Left cardiac atrium (tissue), 4 donors: ENCODE data around the gene SRRM5. TPM values are rescaled to one million over a fixed set of nuclear protein-coding genes. Genes with fewer than 3 reads are reported as not detected.
"Not testable (repeated sequence)": the region's sequence is repeated elsewhere in the genome, so short reads cannot be mapped to it uniquely, and the experiment has no call there.

Source experiments
- ATAC-seq, 2 donors: fragments of 200-7000 bp; cut with Tn5 transposase; one replicate each; pipeline ENCODE4 v1.9.1; 2020; ENCODE audit warnings: mild to moderate bottlenecking in 2 of 2, moderate library complexity in 2 of 2
- DNase-seq: peaks from one replicate; pipeline ENCODE4 v3.0.0-alpha.2; 2020
- intact Hi-C, 2 donors: fragments of 100-400 bp; cut with DNase I; formaldehyde crosslinking; loops; one replicate each; pipeline versions ENCODE4 v1.14.1 to v1.15.1; 2022 to 2023
- total RNA-seq, 2 donors: library from RNA; stranded (reverse); fragmentation: NEBNext Ultra II Directional; extraction: Animal tissue kit (Norgen Biotek cat#: 25700); gene quantifications; one replicate each; pipeline ENCODE4 v1.2.1, GENCODE V29; 2021
- donor health status: DM: no; HTN: yes; CAD: no.
- donor health status: DM: no; HTN: yes; CAD: no; lungs with severe emphysema.
- donor health status: DM: yes; HTN: yes; CAD: no.
- donor health status: Dilated cardiomyopathy.

The SRRM5 gene
- total RNA-seq, 2 donors from 2014 or later = 0.10 to 0.18 TPM

GRCh38 chr19:43589277-43589676 is 22.6 kb upstream of the SRRM5 start:
- ATAC-seq (no peak), DNase-seq (no peak)
- intact Hi-C loops = no loop called here

GRCh38 chr19:43589678-43590077 is 22.2 kb upstream of the SRRM5 start:
- ATAC-seq (no peak), DNase-seq (no peak)
- intact Hi-C loops = no loop called here

- DNase-seq (no peak), ATAC-seq (no peak)
- intact Hi-C loops = no loop called here
These were observed 19.8 kb upstream of the SRRM5 start for GRCh38 chr19:43591904-43592772.

- intact Hi-C loops = no loop called here
- DNase-seq (no peak), ATAC-seq (no peak)
These were observed 19.0 kb upstream of the SRRM5 start for GRCh38 chr19:43592800-43593350.

- ATAC-seq = no peak
- no peak for DNase-seq
- intact Hi-C loops = no loop called here
These were observed 17.7 kb upstream of the SRRM5 start for GRCh38 chr19:43594081-43594697.

GRCh38 chr19:43594710-43595604 is 16.9 kb upstream of the SRRM5 start:
- DNase-seq (peak; percentile 56), ATAC-seq (peak; percentile 14 to 27)
- intact Hi-C loops = no loop called here

GRCh38 chr19:43595605-43595998 is 16.3 kb upstream of the SRRM5 start:
- intact Hi-C loops = no loop called here
- ATAC-seq (peak; percentile 3 to 37), DNase-seq (no peak)

GRCh38 chr19:43595999-43596841 is 15.7 kb upstream of the SRRM5 start, which contains the start of the genes IRGQ and ZNF576:
IRGQ (minus strand) TSS chr19:43596134; CDS start chr19:43595338, 796 bp downstream.
ZNF576 (plus strand) TSS chr19:43596595; CDS start chr19:43597109, 514 bp downstream.
- intact Hi-C loops = loop anchor here in 1 of 2 donors (1.0 kb wide), 2 partner anchors 21 to 23 kb away; partner anchors contain the start of genes PINLYP, XRCC1 and ZNF428
- ATAC-seq (peak; percentile 94 to 96), DNase-seq (peak; percentile 100)

GRCh38 chr19:43596842-43597461 is 14.9 kb upstream of the SRRM5 start:
- ATAC-seq (no peak), DNase-seq (no peak)

GRCh38 chr19:43597876-43598275 is 14.0 kb upstream of the SRRM5 start:
- ATAC-seq (no peak), DNase-seq (no peak)
- intact Hi-C loops = no loop called here

More at GRCh38 chr19:43596842-43597461, 14.9 kb upstream of the SRRM5 start:
- intact Hi-C loops = loop anchor here in 1 of 2 donors (1.0 kb wide), 2 partner anchors 22 kb away; partner anchors contain the start of genes PINLYP, XRCC1 and ZNF428

GRCh38 chr19:43598445-43599240 is 13.2 kb upstream of the SRRM5 start:
- DNase-seq = no peak
- no peak for ATAC-seq
- intact Hi-C loops = no loop called here

GRCh38 chr19:43599635-43600295 is 12.1 kb upstream of the SRRM5 start:
- intact Hi-C loops = no loop called here
- DNase-seq (no peak), ATAC-seq (no peak)

- intact Hi-C loops, ATAC-seq, DNase-seq: not testable (repeated sequence)
These were observed 11.6 kb upstream of the SRRM5 start for GRCh38 chr19:43600326-43600725.

- DNase-seq (no peak), ATAC-seq (no peak)
- intact Hi-C loops = no loop called here
These were observed 5.9 kb upstream of the SRRM5 start for GRCh38 chr19:43605875-43606568.

- intact Hi-C loops = no loop called here
- ATAC-seq (no peak), DNase-seq (no peak)
These were observed 5.2 kb upstream of the SRRM5 start for GRCh38 chr19:43606569-43607229.
